Measurements from ENCODE around the gene CD244. TPM values are rescaled to one million over a fixed set of nuclear protein-coding genes. Genes with fewer than 3 reads are reported as not detected.

CD244 gene
- total and polyA plus RNA-seq, 2 donors (not counting 3 experiments of a cell fraction or from before 2014, with no cell fraction given) = not detected

DNA sequence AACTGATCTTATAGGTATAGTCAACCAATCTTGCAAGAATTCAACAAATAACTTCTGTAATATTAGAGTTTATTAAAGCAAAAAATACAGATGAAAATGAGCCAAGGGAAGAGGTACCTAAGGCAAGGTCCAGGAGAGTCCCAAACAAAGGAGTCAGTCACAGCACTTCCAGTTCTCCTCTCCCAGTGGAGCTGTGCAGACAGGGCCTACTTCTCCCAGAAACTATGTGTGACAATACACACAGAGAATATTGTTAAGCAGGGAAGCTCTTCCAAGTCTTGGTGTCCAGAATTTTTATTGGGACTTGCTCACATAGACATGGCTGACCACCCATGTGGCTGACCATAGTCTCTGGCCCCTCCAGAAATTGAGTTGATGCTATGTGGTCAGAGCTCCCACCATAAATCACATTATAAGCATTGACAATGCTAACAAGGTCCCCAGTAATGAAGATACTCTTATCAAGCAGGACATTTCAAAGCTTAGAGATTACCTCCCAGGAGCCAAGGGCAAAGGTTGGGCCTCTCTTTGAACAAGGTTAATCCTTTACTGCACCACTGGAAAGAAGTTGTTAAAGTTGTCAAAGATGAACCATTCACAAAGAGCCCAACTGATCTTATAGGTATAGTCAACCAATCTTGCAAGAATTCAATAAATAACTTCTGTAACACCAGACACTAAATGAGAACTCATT, 3.5 kb upstream of the CD244 start:
- DNase-seq (ENCODE audit: low read depth, low spot score) = no peak
- dilution Hi-C loops (cut with MboI; ENCODE audit: extremely low pct_ligation_motif_present, low sequenced_read_pairs) (no loop called here), intact Hi-C loops (cut with micrococcal nuclease) (no loop called here)
- no peak overlapping the region for H2AFZ ChIP-seq (ENCODE audit: low read depth, low read length)
- H3K9me1 ChIP-seq (replicated peaks; ENCODE audit: control insufficient read depth, extremely low read depth, insufficient read depth, low read length) = no peaks in the 10 kb centered on the region
- no TSS peak for BruUV-seq (replicated peaks)
- no peak overlapping the region for H3K9ac ChIP-seq (replicated peaks; ENCODE audit: extremely low read depth, insufficient read depth, low read length)
- no peaks in the 10 kb centered on the region for H3K36me3 ChIP-seq (ENCODE audit: control insufficient read depth in 2 of 2, extremely low read depth in 1 of 2, insufficient read depth in 2 of 2, low read length in 2 of 2)
- no peak for TF ChIP-seq MYC (IDR thresholded peaks at IDR 0.05; ENCODE audit: low read depth, low read length)
- ChIA-PET CTCF (no interaction called here), POLR2A (no interaction called here)
- no peaks in the 10 kb centered on the region for H3K27me3 ChIP-seq (ENCODE audit: control insufficient read depth in 2 of 2, insufficient read depth in 2 of 2, low read length in 2 of 2)
- no peaks in the 10 kb centered on the region for H3K4me1 ChIP-seq (ENCODE audit: control insufficient read depth, extremely low read depth, insufficient read depth, low read length)
- H3K4me3 ChIP-seq (replicated peaks in 1 of 3; ENCODE audit: insufficient read depth in 1 of 3, low read depth in 1 of 3, low read length in 3 of 3) = no peak overlapping the region
- no peak overlapping the region for H3K4me2 ChIP-seq (ENCODE audit: insufficient read depth, low read length)
- no peak overlapping the region for H3K27ac ChIP-seq (ENCODE audit: insufficient read depth, low read depth, low read length)
- H4K20me1 ChIP-seq (replicated peaks; ENCODE audit: control insufficient read depth, extremely low read depth, insufficient read depth, low read length) = no peaks in the 10 kb centered on the region
- H3K9me3 ChIP-seq (replicated peaks; ENCODE audit: control insufficient read depth, insufficient read depth, low read length) = no peaks in the 10 kb centered on the region
- FAIRE-seq = no peak
- no peaks in the 10 kb centered on the region for H3K79me2 ChIP-seq (ENCODE audit: control insufficient read depth, insufficient read depth, low read length)

DNA sequence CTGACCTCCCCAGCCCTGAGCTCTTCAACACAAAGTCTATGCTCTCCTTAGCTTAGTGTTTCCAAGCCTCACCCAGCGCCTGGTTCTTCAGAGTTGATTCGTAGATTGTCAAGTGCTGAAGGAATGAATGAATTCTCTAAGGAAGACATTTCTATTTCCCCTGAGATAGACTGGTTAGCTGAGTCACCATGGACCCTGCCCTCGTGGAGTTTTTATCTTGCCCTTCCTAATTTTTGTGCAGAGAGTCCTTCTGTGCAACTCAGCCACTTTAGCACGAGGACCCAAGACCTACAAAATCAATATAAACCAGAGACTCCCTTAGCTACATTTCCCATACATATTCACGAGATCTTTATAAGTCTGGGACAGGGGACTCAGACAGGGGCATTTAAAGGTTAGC, 2.6 kb upstream of the CD244 start:
- no peaks in the 10 kb centered on the region for H3K4me1 ChIP-seq (ENCODE audit: control insufficient read depth, extremely low read depth, insufficient read depth, low read length)
- intact Hi-C loops (cut with micrococcal nuclease) (no loop called here), dilution Hi-C loops (cut with MboI; ENCODE audit: extremely low pct_ligation_motif_present, low sequenced_read_pairs) (no loop called here)
- no peaks in the 10 kb centered on the region for H3K79me2 ChIP-seq (ENCODE audit: control insufficient read depth, insufficient read depth, low read length)
- no peak overlapping the region for H3K4me2 ChIP-seq (ENCODE audit: insufficient read depth, low read length)
- CTCF ChIA-PET = no interaction called here
- no peaks in the 10 kb centered on the region for H3K27me3 ChIP-seq (ENCODE audit: control insufficient read depth in 2 of 2, insufficient read depth in 2 of 2, low read length in 2 of 2)
- BruUV-seq (replicated peaks) = no TSS peak
- H4K20me1 ChIP-seq (replicated peaks; ENCODE audit: control insufficient read depth, extremely low read depth, insufficient read depth, low read length) = no peaks in the 10 kb centered on the region
- H3K9me3 ChIP-seq (replicated peaks; ENCODE audit: control insufficient read depth, insufficient read depth, low read length) = no peaks in the 10 kb centered on the region
- no peaks in the 10 kb centered on the region for H3K36me3 ChIP-seq (ENCODE audit: control insufficient read depth in 2 of 2, extremely low read depth in 1 of 2, insufficient read depth in 2 of 2, low read length in 2 of 2)
- no peak for DNase-seq (ENCODE audit: low read depth, low spot score)
- POLR2A ChIA-PET = no interaction called here
- H2AFZ ChIP-seq (ENCODE audit: low read depth, low read length) = no peak overlapping the region
- no peak overlapping the region for H3K4me3 ChIP-seq (replicated peaks in 1 of 3; ENCODE audit: insufficient read depth in 1 of 3, low read depth in 1 of 3, low read length in 3 of 3)
- TF ChIP-seq, protein P1, sequence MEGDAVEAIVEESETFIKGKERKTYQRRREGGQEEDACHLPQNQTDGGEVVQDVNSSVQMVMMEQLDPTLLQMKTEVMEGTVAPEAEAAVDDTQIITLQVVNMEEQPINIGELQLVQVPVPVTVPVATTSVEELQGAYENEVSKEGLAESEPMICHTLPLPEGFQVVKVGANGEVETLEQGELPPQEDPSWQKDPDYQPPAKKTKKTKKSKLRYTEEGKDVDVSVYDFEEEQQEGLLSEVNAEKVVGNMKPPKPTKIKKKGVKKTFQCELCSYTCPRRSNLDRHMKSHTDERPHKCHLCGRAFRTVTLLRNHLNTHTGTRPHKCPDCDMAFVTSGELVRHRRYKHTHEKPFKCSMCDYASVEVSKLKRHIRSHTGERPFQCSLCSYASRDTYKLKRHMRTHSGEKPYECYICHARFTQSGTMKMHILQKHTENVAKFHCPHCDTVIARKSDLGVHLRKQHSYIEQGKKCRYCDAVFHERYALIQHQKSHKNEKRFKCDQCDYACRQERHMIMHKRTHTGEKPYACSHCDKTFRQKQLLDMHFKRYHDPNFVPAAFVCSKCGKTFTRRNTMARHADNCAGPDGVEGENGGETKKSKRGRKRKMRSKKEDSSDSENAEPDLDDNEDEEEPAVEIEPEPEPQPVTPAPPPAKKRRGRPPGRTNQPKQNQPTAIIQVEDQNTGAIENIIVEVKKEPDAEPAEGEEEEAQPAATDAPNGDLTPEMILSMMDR (IDR thresholded peaks at IDR 0.05; ENCODE audit: extremely low read depth in 1 of 2, insufficient read depth in 1 of 2, low read depth in 1 of 2, low read length in 2 of 2) = no peak
- no peak for TF ChIP-seq EZH2 (IDR thresholded peaks at IDR 0.05; ENCODE audit: borderline replicate concordance, low read depth, low read length, severe bottlenecking)
- no peak for TF ChIP-seq GATA2 (IDR thresholded peaks at IDR 0.05; ENCODE audit: insufficient read depth, insufficient read length, low read depth, low read length)
- no peak overlapping the region for H3K9ac ChIP-seq (replicated peaks; ENCODE audit: extremely low read depth, insufficient read depth, low read length)
- no peak for FAIRE-seq
- H3K27ac ChIP-seq (ENCODE audit: insufficient read depth, low read depth, low read length) = no peak overlapping the region
- H3K9me1 ChIP-seq (replicated peaks; ENCODE audit: control insufficient read depth, extremely low read depth, insufficient read depth, low read length) = no peaks in the 10 kb centered on the region

Data from endothelial cell of umbilical vein (primary cell).